Measurements from ENCODE around the gene POU6F1.
A peak's percentile ranks its signal among the peaks of the same experiment; 100 is the strongest.

POU6F1 gene

GRCh38 chr12:51183816-51184215, 34.0 kb downstream of the POU6F1 start:
- no peak for DNase-seq (ENCODE audit: low spot score)
- no peak overlapping the region for H3K4me3 Mint-ChIP-seq
- no peaks in the 10 kb centered on the region for H3K4me1 Mint-ChIP-seq (ENCODE audit: low read depth)
- H3K27me3 Mint-ChIP-seq (ENCODE audit: low read depth): no peaks in the 10 kb centered on the region
- no peaks in the 10 kb centered on the region for H3K9me3 Mint-ChIP-seq
- H3K27ac Mint-ChIP-seq: no peak overlapping the region
- no peaks in the 10 kb centered on the region for H3K36me3 Mint-ChIP-seq (ENCODE audit: low read depth)

GRCh38 chr12:51183349-51183748, 34.5 kb downstream of the POU6F1 start:
- H3K9me3 Mint-ChIP-seq: no peaks in the 10 kb centered on the region
- no peaks in the 10 kb centered on the region for H3K27me3 Mint-ChIP-seq (ENCODE audit: low read depth)
- no peak for DNase-seq (ENCODE audit: low spot score)
- no peaks in the 10 kb centered on the region for H3K36me3 Mint-ChIP-seq (ENCODE audit: low read depth)
- no peaks in the 10 kb centered on the region for H3K4me1 Mint-ChIP-seq (ENCODE audit: low read depth)
- H3K27ac Mint-ChIP-seq: no peak overlapping the region
- no peak overlapping the region for H3K4me3 Mint-ChIP-seq

- Mint-ChIP-seq H3K27me3 (ENCODE audit: low read depth) (no peaks in the 10 kb centered on the region), H3K4me3 (no peak overlapping the region)
Measured at GRCh38 chr12:51181558-51181957, 36.3 kb downstream of the POU6F1 start.

GRCh38 chr12:51177897-51178296, 40.0 kb downstream of the POU6F1 start:
- H3K27ac Mint-ChIP-seq: no peak overlapping the region
- no peaks in the 10 kb centered on the region for H3K9me3 Mint-ChIP-seq
- H3K27me3 Mint-ChIP-seq (ENCODE audit: low read depth): no peaks in the 10 kb centered on the region

More at GRCh38 chr12:51181558-51181957, 36.3 kb downstream of the POU6F1 start:
- no peaks in the 10 kb centered on the region for H3K36me3 Mint-ChIP-seq (ENCODE audit: low read depth)
- no peaks in the 10 kb centered on the region for H3K9me3 Mint-ChIP-seq
- no peak for DNase-seq (ENCODE audit: low spot score)
- H3K27ac Mint-ChIP-seq: no peak overlapping the region
- H3K4me1 Mint-ChIP-seq (ENCODE audit: low read depth): no peaks in the 10 kb centered on the region

GRCh38 chr12:51174501-51174900, 43.4 kb downstream of the POU6F1 start:
- DNase-seq (ENCODE audit: low spot score): no peak
- H3K27me3 Mint-ChIP-seq (ENCODE audit: low read depth): no peaks in the 10 kb centered on the region
- peaks cover 6% of the 10 kb centered on the region for H3K36me3 Mint-ChIP-seq (ENCODE audit: low read depth)
- peaks cover 11% of the 10 kb centered on the region for H3K4me1 Mint-ChIP-seq (ENCODE audit: low read depth)
- no peaks in the 10 kb centered on the region for H3K9me3 Mint-ChIP-seq
- peak overlapping the region; percentile 38 for H3K4me3 Mint-ChIP-seq
- peak overlapping the region; percentile 42 for H3K27ac Mint-ChIP-seq

More at GRCh38 chr12:51177897-51178296, 40.0 kb downstream of the POU6F1 start:
- no peaks in the 10 kb centered on the region for H3K36me3 Mint-ChIP-seq (ENCODE audit: low read depth)
- no peak for DNase-seq (ENCODE audit: low spot score)
- H3K4me1 Mint-ChIP-seq (ENCODE audit: low read depth): peaks cover 3% of the 10 kb centered on the region
- no peak overlapping the region for H3K4me3 Mint-ChIP-seq

- H3K36me3 Mint-ChIP-seq (ENCODE audit: low read depth): peaks cover 9% of the 10 kb centered on the region
- H3K4me1 Mint-ChIP-seq (ENCODE audit: low read depth): peaks cover 13% of the 10 kb centered on the region
- peak within 1 kb of the TSS; percentile 82 for H3K4me3 Mint-ChIP-seq
- DNase-seq (ENCODE audit: low spot score): peak; percentile 94
- no peaks in the 10 kb centered on the region for H3K9me3 Mint-ChIP-seq
- peak within 1 kb of the TSS; percentile 86 for H3K27ac Mint-ChIP-seq
- H3K27me3 Mint-ChIP-seq (ENCODE audit: low read depth): no peaks in the 10 kb centered on the region
Measured at GRCh38 chr12:51172515-51173431, 45.1 kb downstream of the POU6F1 start, which contains the start of gene TFCP2. TFCP2 (minus strand) TSS chr12:51173135; CDS start chr12:51172422, 713 bp downstream.

- peak; percentile 7 for DNase-seq (ENCODE audit: low spot score)
- Mint-ChIP-seq H3K4me1 (ENCODE audit: low read depth) (peaks cover 13% of the 10 kb centered on the region), H3K9me3 (no peaks in the 10 kb centered on the region), H3K4me3 (no peak overlapping the region), H3K27me3 (ENCODE audit: low read depth) (no peaks in the 10 kb centered on the region), H3K36me3 (ENCODE audit: low read depth) (peaks cover 12% of the 10 kb centered on the region), H3K27ac (no peak overlapping the region)
Measured at GRCh38 chr12:51171884-51172514, 45.9 kb downstream of the POU6F1 start.

GRCh38 chr12:51163795-51164194, 54.1 kb downstream of the POU6F1 start:
- H3K4me1 Mint-ChIP-seq (ENCODE audit: low read depth): peaks cover 16% of the 10 kb centered on the region
- no peak overlapping the region for H3K4me3 Mint-ChIP-seq
- H3K36me3 Mint-ChIP-seq (ENCODE audit: low read depth): peaks cover 33% of the 10 kb centered on the region
- no peaks in the 10 kb centered on the region for H3K27me3 Mint-ChIP-seq (ENCODE audit: low read depth)
- no peaks in the 10 kb centered on the region for H3K9me3 Mint-ChIP-seq
- no peak overlapping the region for H3K27ac Mint-ChIP-seq
- DNase-seq (ENCODE audit: low spot score): no peak

GRCh38 chr12:51162217-51162616, 55.6 kb downstream of the POU6F1 start:
- no peak overlapping the region for H3K27ac Mint-ChIP-seq
- no peaks in the 10 kb centered on the region for H3K27me3 Mint-ChIP-seq (ENCODE audit: low read depth)
- no peak overlapping the region for H3K4me3 Mint-ChIP-seq
- no peak for DNase-seq (ENCODE audit: low spot score)
- peaks cover 16% of the 10 kb centered on the region for H3K4me1 Mint-ChIP-seq (ENCODE audit: low read depth)
- no peaks in the 10 kb centered on the region for H3K9me3 Mint-ChIP-seq
- H3K36me3 Mint-ChIP-seq (ENCODE audit: low read depth): peaks cover 33% of the 10 kb centered on the region

- Mint-ChIP-seq H3K27me3 (ENCODE audit: low read depth) (no peaks in the 10 kb centered on the region), H3K36me3 (ENCODE audit: low read depth) (peaks cover 32% of the 10 kb centered on the region), H3K4me1 (ENCODE audit: low read depth) (peaks cover 14% of the 10 kb centered on the region), H3K27ac (no peak overlapping the region), H3K9me3 (no peaks in the 10 kb centered on the region), H3K4me3 (no peak overlapping the region)
- DNase-seq (ENCODE audit: low spot score): no peak
Measured at GRCh38 chr12:51160814-51161459, 56.9 kb downstream of the POU6F1 start.

- peaks cover 13% of the 10 kb centered on the region for H3K36me3 Mint-ChIP-seq (ENCODE audit: low read depth)
- no peak overlapping the region for H3K4me3 Mint-ChIP-seq
- H3K27ac Mint-ChIP-seq: no peak overlapping the region
- DNase-seq (ENCODE audit: low spot score): no peak
- peaks cover 9% of the 10 kb centered on the region for H3K4me1 Mint-ChIP-seq (ENCODE audit: low read depth)
- no peaks in the 10 kb centered on the region for H3K27me3 Mint-ChIP-seq (ENCODE audit: low read depth)
- H3K9me3 Mint-ChIP-seq: no peaks in the 10 kb centered on the region
Measured at GRCh38 chr12:51156245-51156765, 61.6 kb downstream of the POU6F1 start.

- no peak overlapping the region for H3K4me3 Mint-ChIP-seq
- peaks cover 4% of the 10 kb centered on the region for H3K36me3 Mint-ChIP-seq (ENCODE audit: low read depth)
- H3K9me3 Mint-ChIP-seq: no peaks in the 10 kb centered on the region
- DNase-seq (ENCODE audit: low spot score): no peak
- H3K27ac Mint-ChIP-seq: no peak overlapping the region
- peaks cover 9% of the 10 kb centered on the region for H3K4me1 Mint-ChIP-seq (ENCODE audit: low read depth)
- no peaks in the 10 kb centered on the region for H3K27me3 Mint-ChIP-seq (ENCODE audit: low read depth)
Measured at GRCh38 chr12:51152953-51153352, 64.9 kb downstream of the POU6F1 start.

GRCh38 chr12:51150777-51151176, 67.1 kb downstream of the POU6F1 start:
- Mint-ChIP-seq H3K36me3 (ENCODE audit: low read depth) (peaks cover under 1% of the 10 kb centered on the region), H3K4me1 (ENCODE audit: low read depth) (peaks cover 9% of the 10 kb centered on the region), H3K27ac (no peak overlapping the region), H3K9me3 (no peaks in the 10 kb centered on the region), H3K27me3 (ENCODE audit: low read depth) (no peaks in the 10 kb centered on the region), H3K4me3 (no peak overlapping the region)
- DNase-seq (ENCODE audit: low spot score): no peak

- Mint-ChIP-seq H3K4me1 (ENCODE audit: low read depth) (peaks cover 9% of the 10 kb centered on the region), H3K9me3 (no peaks in the 10 kb centered on the region), H3K36me3 (ENCODE audit: low read depth) (peaks cover 19% of the 10 kb centered on the region), H3K27me3 (ENCODE audit: low read depth) (no peaks in the 10 kb centered on the region), H3K4me3 (no peak overlapping the region), H3K27ac (peak overlapping the region; percentile 12)
- no peak for DNase-seq (ENCODE audit: low spot score)
Measured at GRCh38 chr12:51147309-51147708, 70.6 kb downstream of the POU6F1 start.

Data from T-helper 2 cell treated with Interferon-gamma antibody and Interleukin-4, amounts not matched to agents 5 μg/mL and 100 μg/mL, for 36 hours (primary cell).